ENCODE measurements around the gene STAMBPL1.
A peak's percentile ranks its signal among the peaks of the same experiment; 100 is the strongest.
"Not testable (repeated sequence)": the region's sequence is repeated elsewhere in the genome, so short reads cannot be mapped to it uniquely, and the experiment has no call there.

Gene STAMBPL1

GRCh38 chr10:88835096-88835909 lies 44.7 kb upstream of the STAMBPL1 start:
- TF ChIP-seq CTCF (IDR thresholded peaks at IDR 0.05; ENCODE audit: extremely low read depth, insufficient read depth, missing control alignments), result peak; percentile 87
- peak; percentile 38 for DNase-seq (ENCODE audit: low spot score)
- in situ Hi-C loops (cut with MboI; ENCODE audit: low pct_unique_long_range_greater_than_20kb, low sequenced_read_pairs, unreplicated experiment), result loop anchor here (5.0 to 10.0 kb wide), 2 partner anchors 92 to 379 kb away; no protein-coding TSS in a partner anchor

GRCh38 chr10:88835910-88836221 lies 44.2 kb upstream of the STAMBPL1 start:
- DNase-seq (ENCODE audit: low spot score), result no peak
- in situ Hi-C loops (cut with MboI; ENCODE audit: low pct_unique_long_range_greater_than_20kb, low sequenced_read_pairs, unreplicated experiment), result loop anchor here (5.0 to 10.0 kb wide), 2 partner anchors 91 to 379 kb away; no protein-coding TSS in a partner anchor
- TF ChIP-seq CTCF (IDR thresholded peaks at IDR 0.05; ENCODE audit: extremely low read depth, insufficient read depth, missing control alignments), result no peak

GRCh38 chr10:88837632-88838031 lies 42.4 kb upstream of the STAMBPL1 start:
- in situ Hi-C loops (cut with MboI; ENCODE audit: low pct_unique_long_range_greater_than_20kb, low sequenced_read_pairs, unreplicated experiment), result loop anchor here (5.0 to 10.0 kb wide), 2 partner anchors 90 to 377 kb away; no protein-coding TSS in a partner anchor
- not testable (repeated sequence) for DNase-seq (ENCODE audit: low spot score)

- in situ Hi-C loops (cut with MboI; ENCODE audit: low pct_unique_long_range_greater_than_20kb, low sequenced_read_pairs, unreplicated experiment), result loop anchor here (5.0 to 10.0 kb wide), 2 partner anchors 88 to 376 kb away; no protein-coding TSS in a partner anchor
- no peak for DNase-seq (ENCODE audit: low spot score)
Measured at GRCh38 chr10:88838766-88839350, 41.2 kb upstream of the STAMBPL1 start.

GRCh38 chr10:88840104-88840503 lies 39.9 kb upstream of the STAMBPL1 start:
- in situ Hi-C loops (cut with MboI; ENCODE audit: low pct_unique_long_range_greater_than_20kb, low sequenced_read_pairs, unreplicated experiment), result no loop called here
- DNase-seq (ENCODE audit: low spot score), result no peak
- no peak for TF ChIP-seq CTCF (IDR thresholded peaks at IDR 0.05; ENCODE audit: extremely low read depth, insufficient read depth, missing control alignments)

More at GRCh38 chr10:88838766-88839350, 41.2 kb upstream of the STAMBPL1 start:
- TF ChIP-seq CTCF (IDR thresholded peaks at IDR 0.05; ENCODE audit: extremely low read depth, insufficient read depth, missing control alignments), result no peak

GRCh38 chr10:88840881-88841280 lies 39.2 kb upstream of the STAMBPL1 start:
- DNase-seq (ENCODE audit: low spot score), result no peak
- no peak for TF ChIP-seq CTCF (IDR thresholded peaks at IDR 0.05; ENCODE audit: extremely low read depth, insufficient read depth, missing control alignments)
- in situ Hi-C loops (cut with MboI; ENCODE audit: low pct_unique_long_range_greater_than_20kb, low sequenced_read_pairs, unreplicated experiment), result no loop called here
